ENCODE data around the gene RAB1B.

Gene RAB1B

GRCh38 chr11:66291706-66292542, 23.5 kb downstream of the RAB1B start, which contains the start of gene TMEM151A:
TSS of gene TMEM151A (plus strand) at chr11:66291894. CDS start at chr11:66292014, 120 bp downstream.
- H3K36me3 ChIP-seq (replicated peaks): peaks cover 3% of the 10 kb centered on the region
- DNase-seq: no peak
- no peak within 1 kb of the TSS for H3K27ac ChIP-seq
- peaks cover 19% of the 10 kb centered on the region for H3K27me3 ChIP-seq (replicated peaks)
- in situ Hi-C loops (cut with HindIII; ENCODE audit: low pct_ligation_motif_present, low sequenced_read_pairs): no loop called here
- H3K4me3 ChIP-seq (ENCODE audit: low read depth, low read length): no peak within 1 kb of the TSS
- no peak for TF ChIP-seq CTCF (IDR thresholded peaks at IDR 0.05; ENCODE audit: low read depth, low read length, missing control alignments)

GRCh38 chr11:66292543-66293332, 24.3 kb downstream of the RAB1B start:
- in situ Hi-C loops (cut with HindIII; ENCODE audit: low pct_ligation_motif_present, low sequenced_read_pairs): no loop called here
- TF ChIP-seq CTCF (IDR thresholded peaks at IDR 0.05; ENCODE audit: low read depth, low read length, missing control alignments): no peak
- DNase-seq: no peak
- Histone ChIP-seq H3K27ac (no peak overlapping the region), H3K36me3 (replicated peaks) (peaks cover under 1% of the 10 kb centered on the region), H3K27me3 (replicated peaks) (peaks cover 19% of the 10 kb centered on the region), H3K4me3 (ENCODE audit: low read depth, low read length) (no peak overlapping the region)

GRCh38 chr11:66293352-66293751, 24.9 kb downstream of the RAB1B start:
- DNase-seq: no peak
- Histone ChIP-seq H3K4me3 (ENCODE audit: low read depth, low read length) (no peak overlapping the region), H3K36me3 (replicated peaks) (no peaks in the 10 kb centered on the region), H3K27ac (no peak overlapping the region), H3K27me3 (replicated peaks) (peaks cover 19% of the 10 kb centered on the region)
- no peak for TF ChIP-seq CTCF (IDR thresholded peaks at IDR 0.05; ENCODE audit: low read depth, low read length, missing control alignments)
- in situ Hi-C loops (cut with HindIII; ENCODE audit: low pct_ligation_motif_present, low sequenced_read_pairs): no loop called here

GRCh38 chr11:66293777-66294625, 25.6 kb downstream of the RAB1B start:
- no peak for TF ChIP-seq CTCF (IDR thresholded peaks at IDR 0.05; ENCODE audit: low read depth, low read length, missing control alignments)
- no peak overlapping the region for H3K27ac ChIP-seq
- peaks cover 19% of the 10 kb centered on the region for H3K27me3 ChIP-seq (replicated peaks)
- H3K4me3 ChIP-seq (ENCODE audit: low read depth, low read length): no peak overlapping the region
- DNase-seq: no peak
- in situ Hi-C loops (cut with HindIII; ENCODE audit: low pct_ligation_motif_present, low sequenced_read_pairs): no loop called here
- H3K36me3 ChIP-seq (replicated peaks): no peaks in the 10 kb centered on the region

Data from brain microvascular endothelial cell (primary cell).